LNCaP clone FGC (cell line): ENCODE results near the gene RBFOX2.
"Not testable (repeated sequence)": the region's sequence is repeated elsewhere in the genome, so short reads cannot be mapped to it uniquely, and the experiment has no call there.

ENCODE experiments used
- DNase-seq: peaks from one replicate; pipeline ENCODE4 v3.0.0-alpha.2; 2011; ENCODE audit warnings: low read depth
- H3K4me3 ChIP-seq: 2 replicates; pipeline ENCODE4 v1.5.1; 2011; ENCODE audit warnings: mild to moderate bottlenecking, low read depth, low read length, control low read depth
- TF ChIP-seq, protein P1 (sequence below): IDR thresholded peaks from 2 replicates; pipeline ENCODE4 v1.5.1; 2012; ENCODE audit warnings: mild to moderate bottlenecking; ENCODE audit not compliant: control insufficient read depth, insufficient read depth; ENCODE audit errors: extremely low read depth

Gene RBFOX2

DNA sequence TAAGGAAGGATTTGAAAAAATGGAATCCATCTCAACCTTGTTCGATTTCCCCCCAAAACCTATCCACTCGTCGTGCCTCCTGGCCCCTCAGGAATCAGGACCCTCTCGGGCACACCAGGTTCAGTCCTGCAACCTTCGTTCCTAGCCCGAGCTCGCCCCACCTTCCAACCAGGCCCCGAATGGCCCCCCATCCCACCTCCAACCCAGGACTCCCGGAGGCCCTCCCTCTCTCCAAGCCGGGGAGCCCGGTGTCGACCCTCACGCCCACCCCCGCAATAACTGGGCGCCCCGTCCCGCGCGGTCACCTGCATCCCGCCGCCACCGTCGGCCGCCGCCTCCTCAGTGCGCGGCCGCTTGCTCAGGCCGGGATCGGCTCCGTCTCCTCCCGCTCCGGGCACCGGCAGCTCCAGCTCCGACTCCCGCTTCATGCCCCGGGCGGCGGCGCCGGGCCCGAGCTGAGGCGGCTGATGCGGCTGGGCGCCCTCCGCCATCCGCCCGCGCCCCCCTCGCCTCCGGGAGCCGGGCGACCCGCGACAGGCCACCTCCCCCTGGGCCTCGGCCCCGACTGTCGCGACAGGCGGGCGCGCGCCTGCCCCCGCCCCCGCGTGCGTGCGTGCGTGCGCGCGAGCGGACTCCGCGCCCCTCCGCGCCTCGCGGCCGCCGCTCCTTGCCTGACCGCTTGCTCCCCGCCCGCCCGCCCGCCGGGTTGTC is 534 bp downstream of the RBFOX2 start:
- peak overlapping the region; percentile 80 for H3K4me3 ChIP-seq
- no peak for DNase-seq
- TF ChIP-seq, protein P1, sequence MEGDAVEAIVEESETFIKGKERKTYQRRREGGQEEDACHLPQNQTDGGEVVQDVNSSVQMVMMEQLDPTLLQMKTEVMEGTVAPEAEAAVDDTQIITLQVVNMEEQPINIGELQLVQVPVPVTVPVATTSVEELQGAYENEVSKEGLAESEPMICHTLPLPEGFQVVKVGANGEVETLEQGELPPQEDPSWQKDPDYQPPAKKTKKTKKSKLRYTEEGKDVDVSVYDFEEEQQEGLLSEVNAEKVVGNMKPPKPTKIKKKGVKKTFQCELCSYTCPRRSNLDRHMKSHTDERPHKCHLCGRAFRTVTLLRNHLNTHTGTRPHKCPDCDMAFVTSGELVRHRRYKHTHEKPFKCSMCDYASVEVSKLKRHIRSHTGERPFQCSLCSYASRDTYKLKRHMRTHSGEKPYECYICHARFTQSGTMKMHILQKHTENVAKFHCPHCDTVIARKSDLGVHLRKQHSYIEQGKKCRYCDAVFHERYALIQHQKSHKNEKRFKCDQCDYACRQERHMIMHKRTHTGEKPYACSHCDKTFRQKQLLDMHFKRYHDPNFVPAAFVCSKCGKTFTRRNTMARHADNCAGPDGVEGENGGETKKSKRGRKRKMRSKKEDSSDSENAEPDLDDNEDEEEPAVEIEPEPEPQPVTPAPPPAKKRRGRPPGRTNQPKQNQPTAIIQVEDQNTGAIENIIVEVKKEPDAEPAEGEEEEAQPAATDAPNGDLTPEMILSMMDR, result no peak

DNA sequence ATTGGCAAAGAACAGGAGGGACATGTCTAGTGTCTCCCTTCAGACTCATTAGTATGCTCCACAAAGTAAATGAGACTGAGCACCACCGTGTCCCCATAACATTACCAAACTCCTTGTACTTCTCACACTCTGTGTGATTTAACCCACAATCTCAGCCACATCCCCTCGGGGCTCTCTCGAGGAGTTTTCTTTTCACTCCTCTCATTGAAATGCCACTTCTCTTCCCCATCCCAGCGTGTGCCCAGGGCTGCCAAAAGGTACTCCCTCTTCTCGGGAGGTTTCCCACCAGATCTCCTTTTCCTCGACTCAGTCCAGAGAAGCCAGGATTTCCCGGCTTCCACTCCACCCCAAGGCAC is 1.1 kb downstream of the RBFOX2 start:
- DNase-seq, result no peak
- TF ChIP-seq, protein P1, result no peak
- peak overlapping the region; percentile 80 for H3K4me3 ChIP-seq

DNA sequence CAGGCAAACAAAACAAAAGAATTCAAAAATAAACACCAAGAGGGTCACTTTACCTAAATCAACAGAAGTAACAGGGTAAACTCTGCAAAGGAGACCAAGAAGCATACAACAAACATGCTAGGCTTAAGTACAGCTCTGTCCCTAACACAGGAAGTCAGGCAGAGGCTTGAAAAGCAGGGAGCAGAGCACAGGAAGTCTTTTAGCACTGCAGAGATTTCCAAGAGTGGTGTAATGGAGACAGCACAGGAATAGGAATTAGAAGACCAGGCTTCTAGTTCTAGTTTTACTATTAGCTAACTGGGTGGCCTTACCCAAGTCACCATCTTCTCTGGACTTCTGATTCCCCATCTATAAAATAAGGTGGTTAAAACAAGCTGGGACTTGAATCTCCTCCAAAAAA is 1.9 kb downstream of the RBFOX2 start:
- H3K4me3 ChIP-seq, result peak overlapping the region; percentile 80
- no peak for DNase-seq
- TF ChIP-seq, protein P1, result no peak

DNA sequence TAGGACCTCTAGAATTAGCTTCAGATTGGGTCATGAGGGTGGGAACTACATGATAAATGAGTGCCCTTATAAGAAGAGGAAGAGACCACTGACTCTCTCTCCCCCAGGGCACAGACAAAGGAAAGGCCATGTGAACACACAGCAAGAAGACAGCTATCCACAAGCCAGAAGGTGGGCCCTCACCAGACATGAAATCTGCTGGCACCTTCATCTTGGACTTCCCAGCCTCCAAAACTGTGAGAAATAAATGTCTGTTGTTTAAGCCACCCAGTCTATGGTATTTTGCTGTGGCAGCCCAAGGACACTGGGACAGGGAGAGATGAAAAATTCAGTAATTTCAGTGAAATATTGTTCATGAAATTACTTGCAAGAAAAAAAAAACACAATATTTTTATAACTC is 5.9 kb downstream of the RBFOX2 start:
- no peak for DNase-seq
- TF ChIP-seq, protein P1, result no peak
- H3K4me3 ChIP-seq, result no peak overlapping the region

DNA sequence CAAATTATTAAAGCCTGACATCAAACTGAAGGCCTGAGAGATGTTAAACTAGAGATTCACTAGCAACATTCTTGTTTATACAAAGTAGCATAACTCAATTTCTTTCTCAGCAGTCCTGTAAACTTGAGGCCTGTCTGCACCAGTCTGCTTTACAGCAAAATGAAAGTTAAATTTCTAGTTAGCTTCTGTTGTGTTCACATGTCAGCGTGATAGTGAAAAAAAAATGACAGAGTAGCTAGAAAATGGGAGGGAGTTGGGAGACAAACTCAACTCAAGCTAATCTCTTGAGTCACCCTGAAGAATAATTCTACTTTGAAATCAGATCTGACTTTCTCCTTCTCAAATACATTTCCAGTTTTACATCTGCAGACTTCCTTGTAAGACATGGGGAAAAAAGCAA is 6.5 kb downstream of the RBFOX2 start:
- DNase-seq, result no peak
- TF ChIP-seq, protein P1, result no peak

DNA sequence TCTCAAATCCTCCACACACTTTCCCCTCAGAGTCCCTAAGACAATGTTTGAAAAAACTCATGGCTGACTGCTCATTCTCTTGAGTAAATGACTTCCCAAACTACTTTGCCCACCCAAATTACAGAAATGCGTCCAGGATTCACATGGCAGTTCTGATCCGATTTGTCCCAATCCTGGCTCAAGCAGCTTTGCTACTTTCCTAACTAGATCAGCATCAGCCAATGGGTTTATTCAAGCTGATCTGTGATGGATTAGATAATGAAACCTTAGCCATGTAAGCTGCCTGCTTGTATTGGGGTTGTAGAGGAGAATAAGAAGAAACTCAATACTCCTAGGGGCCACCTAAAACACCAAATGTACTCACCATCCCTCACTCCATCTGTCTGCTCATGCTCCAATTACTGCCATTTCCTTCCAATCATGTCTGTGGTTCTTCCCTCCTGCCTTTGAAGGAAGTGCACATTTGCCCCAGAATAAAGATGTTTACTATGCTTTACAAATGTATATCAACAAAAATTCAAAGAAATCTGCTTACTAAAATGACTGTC is 6.9 kb downstream of the RBFOX2 start:
- H3K4me3 ChIP-seq, result no peak overlapping the region
- DNase-seq, result no peak
- TF ChIP-seq, protein P1, result no peak

More for the DNA sequence above, 6.5 kb downstream of the RBFOX2 start:
- H3K4me3 ChIP-seq, result no peak overlapping the region

DNA sequence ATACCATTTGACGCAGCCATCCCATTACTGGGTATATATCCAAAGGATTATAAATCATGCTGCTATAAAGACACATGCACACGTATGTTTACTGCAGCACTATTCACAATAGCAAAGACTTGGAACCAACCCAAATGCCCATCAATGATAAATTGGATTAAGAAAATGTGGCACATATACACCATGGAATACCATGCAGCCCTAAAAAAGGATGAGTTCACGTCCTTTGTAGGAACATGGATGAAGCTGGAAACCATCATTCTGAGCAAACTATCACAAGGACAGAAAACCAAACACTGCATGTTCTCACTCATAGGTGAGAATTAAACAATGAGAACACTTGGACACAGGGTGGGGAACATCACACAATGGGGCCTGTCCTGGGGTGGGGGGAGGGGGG is 7.8 kb downstream of the RBFOX2 start:
- not testable (repeated sequence) for DNase-seq, H3K4me3 ChIP-seq
